Activated CD8-positive, alpha-beta memory T cell treated with anti-CD3 and anti-CD28 coated beads for 4 hours (primary cell): ENCODE data around the gene ZBTB20.

ENCODE experiments used
- DNase-seq, 2 donors: peaks; one replicate each; pipeline ENCODE4 v3.0.0-alpha.2; 2020; ENCODE audit warnings: low read depth in 2 of 2

Gene ZBTB20

GRCh38 chr3:114674036-114674435 is 473.1 kb downstream of the ZBTB20 start:
- no peak for DNase-seq

GRCh38 chr3:114673481-114673880 is 473.6 kb downstream of the ZBTB20 start:
- DNase-seq = no peak

- DNase-seq = no peak
Measured at GRCh38 chr3:114672692-114673447, 474.2 kb downstream of the ZBTB20 start.

- DNase-seq = no peak
Measured at GRCh38 chr3:114671741-114672510, 475.2 kb downstream of the ZBTB20 start.

GRCh38 chr3:114669614-114670013 is 477.5 kb downstream of the ZBTB20 start:
- DNase-seq = no peak

- DNase-seq = no peak
Measured at GRCh38 chr3:114668099-114668498, 479.0 kb downstream of the ZBTB20 start.

- DNase-seq = no peak
Measured at GRCh38 chr3:114666623-114667022, 480.5 kb downstream of the ZBTB20 start.

- no peak for DNase-seq
Measured at GRCh38 chr3:114664006-114664405, 483.1 kb downstream of the ZBTB20 start.

- no peak for DNase-seq
Measured at GRCh38 chr3:114660808-114661207, 486.3 kb downstream of the ZBTB20 start.

GRCh38 chr3:114660124-114660523 is 487.0 kb downstream of the ZBTB20 start:
- DNase-seq = no peak

- DNase-seq = no peak
Measured at GRCh38 chr3:114659109-114660061, 487.7 kb downstream of the ZBTB20 start.

GRCh38 chr3:114651555-114651954 is 495.5 kb downstream of the ZBTB20 start:
- no peak for DNase-seq

- DNase-seq = no peak
Measured at GRCh38 chr3:114650808-114651207, 496.3 kb downstream of the ZBTB20 start.

- DNase-seq = no peak
Measured at GRCh38 chr3:114649331-114649730, 497.8 kb downstream of the ZBTB20 start.

- DNase-seq = no peak
Measured at GRCh38 chr3:114646526-114646925, 500.6 kb downstream of the ZBTB20 start.

GRCh38 chr3:114645392-114645791 is 501.7 kb downstream of the ZBTB20 start:
- DNase-seq = no peak

GRCh38 chr3:114644367-114644766 is 502.7 kb downstream of the ZBTB20 start:
- DNase-seq = no peak

- DNase-seq = no peak
Measured at GRCh38 chr3:114642951-114643741, 503.9 kb downstream of the ZBTB20 start.

- DNase-seq = no peak
Measured at GRCh38 chr3:114640126-114640525, 507.0 kb downstream of the ZBTB20 start.

- DNase-seq = no peak
Measured at GRCh38 chr3:114639171-114639570, 507.9 kb downstream of the ZBTB20 start.

- no peak for DNase-seq
Measured at GRCh38 chr3:114635878-114636277, 511.2 kb downstream of the ZBTB20 start.
